D721Med (cell line): ENCODE results near the gene DNAJC18.
"Not testable (repeated sequence)": the region's sequence is repeated elsewhere in the genome, so short reads cannot be mapped to it uniquely, and the experiment has no call there.

Source experiments
- DNase-seq: peaks from one replicate; pipeline ENCODE4 v3.0.0; 2011; ENCODE audit warnings: low spot score; ENCODE audit not compliant: insufficient read length
- FAIRE-seq: peaks from 2 replicates; lab custom pipeline; 2011; peaks lifted over from hg19 to GRCh38; lab: Jason Lieb, UNC
- CTCF ChIP-seq: IDR thresholded peaks from 2 replicates; pipeline ENCODE4 v1.5.1; 2012; ENCODE audit warnings: mild to moderate bottlenecking, control low read depth; ENCODE audit not compliant: insufficient read depth; ENCODE audit errors: missing control alignments

The DNAJC18 gene

DNA sequence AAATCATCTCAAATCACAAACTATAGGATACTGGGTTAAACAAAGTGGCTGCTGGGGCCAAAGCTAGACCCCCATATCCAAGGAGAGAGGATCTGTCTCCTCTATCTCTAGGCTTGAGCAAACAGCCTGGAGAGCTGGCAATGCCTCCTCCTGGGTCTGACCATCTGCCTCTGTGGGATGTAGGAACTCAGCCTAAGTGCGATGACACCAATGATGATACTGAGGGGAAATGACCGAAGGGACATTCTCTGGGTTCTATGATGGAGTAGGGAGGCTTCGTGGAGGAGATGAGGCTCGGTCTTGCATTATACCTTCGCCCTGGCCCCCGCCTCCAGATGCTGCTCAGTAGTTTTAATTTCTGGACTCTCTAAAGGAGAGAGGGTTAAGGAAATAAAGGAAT is 26.2 kb downstream of the DNAJC18 start:
- FAIRE-seq (no peak), DNase-seq (no peak)
- TF ChIP-seq CTCF: no peak

DNA sequence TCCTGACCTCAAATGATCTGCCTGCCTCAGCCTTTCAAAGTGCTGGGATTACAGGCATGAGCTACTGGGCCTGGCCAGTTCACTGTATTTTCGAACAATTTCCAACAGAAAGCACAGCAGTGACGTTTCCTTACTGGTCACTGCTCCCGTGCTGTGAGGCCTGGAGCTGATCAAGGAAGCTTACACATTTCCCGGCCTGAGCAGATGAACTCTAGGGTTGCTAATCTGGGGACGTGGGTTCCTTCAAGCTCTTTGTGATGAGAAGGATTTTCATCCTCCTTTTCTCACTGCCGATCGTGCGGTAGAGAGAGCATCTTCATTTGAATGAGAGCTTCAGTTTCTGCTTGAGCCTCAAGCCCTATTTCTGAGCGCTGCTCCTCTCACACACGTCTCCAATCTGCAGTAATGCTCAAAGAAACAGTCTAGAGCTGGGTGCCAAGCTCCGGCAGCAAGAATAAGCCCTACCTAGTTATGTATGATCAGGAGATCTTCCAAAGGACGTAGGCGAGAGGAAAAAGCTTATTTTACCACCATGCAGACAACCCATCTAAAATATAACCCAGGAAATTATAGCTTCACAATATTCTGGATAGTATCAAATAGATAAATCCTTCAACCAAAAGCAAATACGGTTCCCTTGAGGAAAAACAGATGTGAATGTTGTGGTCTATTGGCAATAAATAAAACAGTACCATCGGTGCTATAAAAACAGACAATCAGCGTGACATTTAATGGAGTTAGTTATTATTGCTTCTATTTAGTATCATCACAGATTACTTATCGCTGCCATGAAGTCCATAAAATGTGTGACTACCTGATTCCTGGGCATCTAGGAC is 28.1 kb downstream of the DNAJC18 start:
- DNase-seq (no peak), FAIRE-seq (no peak)
- TF ChIP-seq CTCF: no peak

GRCh38 chr5:139410121-139410992 is 29.0 kb downstream of the DNAJC18 start:
- DNase-seq (no peak), FAIRE-seq (no peak)
- TF ChIP-seq CTCF: no peak

DNA sequence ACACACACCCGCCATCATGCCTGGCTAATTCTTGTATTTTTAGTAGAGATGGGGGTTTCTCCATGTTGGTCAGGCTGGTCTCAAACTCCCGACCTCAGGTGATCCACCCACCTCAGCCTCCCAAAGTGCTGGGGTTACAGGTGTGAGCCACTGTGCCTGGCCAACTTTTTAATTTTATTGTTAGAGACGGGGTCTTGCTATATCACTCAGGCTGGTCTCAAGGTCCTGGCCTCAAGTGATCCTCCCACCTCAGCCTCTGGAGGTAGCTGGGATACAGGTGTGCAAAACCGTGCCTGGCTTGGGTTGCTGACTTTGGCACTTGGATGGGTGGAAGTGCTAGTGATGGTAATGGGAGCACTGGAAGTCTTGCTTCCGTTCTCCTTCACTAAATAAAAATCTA is 30.2 kb downstream of the DNAJC18 start:
- not testable (repeated sequence) for DNase-seq, FAIRE-seq

DNA sequence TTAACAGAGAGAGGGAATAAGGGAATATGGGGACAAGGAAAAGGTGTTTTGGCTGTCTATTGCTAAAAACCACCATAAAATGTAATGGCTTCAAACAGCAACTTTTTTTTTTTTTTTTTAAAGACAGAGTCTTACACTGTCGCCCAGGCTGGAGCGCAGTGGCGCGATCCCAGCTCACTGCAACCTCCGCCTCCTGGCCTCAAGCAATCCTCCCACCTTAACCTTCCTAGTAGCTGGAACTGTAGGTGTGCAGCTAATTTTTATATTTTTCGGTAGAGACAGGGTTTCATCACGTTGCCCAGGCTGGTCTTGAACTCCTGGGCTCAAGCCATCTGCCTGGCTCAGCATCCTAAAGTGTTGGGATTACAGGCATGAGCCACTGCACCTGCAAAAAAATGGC is 31.1 kb downstream of the DNAJC18 start:
- DNase-seq (no peak), FAIRE-seq (no peak)
- no peak for TF ChIP-seq CTCF

- FAIRE-seq (no peak), DNase-seq (no peak)
- TF ChIP-seq CTCF: no peak
Observed at GRCh38 chr5:139407517-139407916, 31.8 kb downstream of the DNAJC18 start.

GRCh38 chr5:139406963-139407362 is 32.4 kb downstream of the DNAJC18 start:
- FAIRE-seq (no peak), DNase-seq (no peak)

More at GRCh38 chr5:139406963-139407362, 32.4 kb downstream of the DNAJC18 start:
- TF ChIP-seq CTCF: no peak
